Stimulated activated CD8-positive, alpha-beta memory T cell treated with anti-CD3 and anti-CD28 coated beads, Interleukin-4, amount 100 ng/mL, for 48 hours (primary cell): ENCODE measurements around the gene ADARB1.

ENCODE experiments used
- DNase-seq: peaks from one replicate; pipeline ENCODE4 v3.0.0-alpha.2; 2020

ADARB1 gene

GRCh38 chr21:45210461-45210983, 136.1 kb downstream of the ADARB1 start:
- no peak for DNase-seq

GRCh38 chr21:45211661-45212060, 137.3 kb downstream of the ADARB1 start:
- no peak for DNase-seq

GRCh38 chr21:45213392-45213791, 139.0 kb downstream of the ADARB1 start:
- DNase-seq = no peak

GRCh38 chr21:45215213-45215612, 140.8 kb downstream of the ADARB1 start:
- no peak for DNase-seq

- no peak for DNase-seq
These were observed 142.6 kb downstream of the ADARB1 start for GRCh38 chr21:45217010-45217409.

- DNase-seq = no peak
These were observed 145.1 kb downstream of the ADARB1 start for GRCh38 chr21:45219517-45219916.

GRCh38 chr21:45220071-45220481, 145.7 kb downstream of the ADARB1 start:
- DNase-seq = no peak

- DNase-seq = no peak
These were observed 146.5 kb downstream of the ADARB1 start for GRCh38 chr21:45220714-45221490.

- no peak for DNase-seq
These were observed 147.6 kb downstream of the ADARB1 start for GRCh38 chr21:45222001-45222400.

GRCh38 chr21:45223236-45224185, 149.1 kb downstream of the ADARB1 start:
- no peak for DNase-seq

- DNase-seq = peak; percentile 46
These were observed 150.0 kb downstream of the ADARB1 start for GRCh38 chr21:45224189-45224938.

GRCh38 chr21:45225041-45225740, 150.8 kb downstream of the ADARB1 start:
- DNase-seq = no peak

GRCh38 chr21:45225741-45226327, 151.5 kb downstream of the ADARB1 start:
- DNase-seq = no peak

GRCh38 chr21:45226540-45227326, 152.4 kb downstream of the ADARB1 start:
- peak; percentile 49 for DNase-seq

GRCh38 chr21:45227735-45228134, 153.4 kb downstream of the ADARB1 start:
- no peak for DNase-seq

GRCh38 chr21:45228171-45228641, 153.8 kb downstream of the ADARB1 start:
- DNase-seq = peak; percentile 87

- DNase-seq = no peak
These were observed 154.4 kb downstream of the ADARB1 start for GRCh38 chr21:45228656-45229240.

GRCh38 chr21:45231705-45232104, 157.3 kb downstream of the ADARB1 start:
- no peak for DNase-seq

GRCh38 chr21:45234127-45234526, 159.7 kb downstream of the ADARB1 start:
- DNase-seq = no peak

- DNase-seq = no peak
These were observed 160.6 kb downstream of the ADARB1 start for GRCh38 chr21:45234965-45235364.
